ENCODE measurements around the gene SERPINA3. TPM values are rescaled to one million over a fixed set of nuclear protein-coding genes. Genes with fewer than 3 reads are reported as not detected.
"Not testable (repeated sequence)": the region's sequence is repeated elsewhere in the genome, so short reads cannot be mapped to it uniquely, and the experiment has no call there.

The SERPINA3 gene
- total RNA-seq, 1 donor from 2014 or later: 0.17 TPM

DNA sequence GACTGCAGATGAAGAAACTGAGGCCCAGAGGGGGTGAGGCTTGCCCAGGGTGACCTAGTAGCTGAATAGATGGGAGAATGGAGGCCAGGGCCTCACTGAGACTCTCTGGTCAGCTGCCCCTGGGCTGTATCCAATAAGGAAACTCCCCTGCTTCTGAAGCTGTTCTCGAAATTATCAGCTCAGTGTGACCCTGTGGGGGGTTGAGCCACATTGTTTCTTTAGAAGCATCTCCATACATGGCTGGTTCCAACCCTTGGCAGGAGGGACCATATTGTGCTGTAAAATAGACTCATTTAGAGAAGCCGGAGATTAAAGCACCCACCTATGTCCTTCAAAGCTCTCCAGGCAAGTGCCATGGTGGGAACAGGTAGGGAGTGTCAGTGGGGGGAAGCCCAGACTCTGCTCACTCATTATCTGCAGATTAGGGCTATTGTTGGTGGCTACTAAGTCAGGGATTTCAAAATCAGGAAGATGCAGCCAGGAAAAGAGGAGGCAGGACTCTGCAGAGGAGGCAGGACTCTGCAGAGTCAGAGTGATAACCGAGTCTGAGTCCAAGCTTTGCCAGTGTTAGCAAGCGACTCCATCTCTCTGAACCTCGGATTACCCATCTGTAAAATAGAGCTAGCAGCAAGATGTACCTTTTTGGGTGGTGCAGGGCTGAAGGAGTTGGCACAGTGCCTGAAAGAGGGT lies 27.5 kb upstream of the SERPINA3 start:
- DNase-seq: no peak

GRCh38 chr14:94586635-94587034 lies 25.6 kb upstream of the SERPINA3 start:
- DNase-seq: no peak

DNA sequence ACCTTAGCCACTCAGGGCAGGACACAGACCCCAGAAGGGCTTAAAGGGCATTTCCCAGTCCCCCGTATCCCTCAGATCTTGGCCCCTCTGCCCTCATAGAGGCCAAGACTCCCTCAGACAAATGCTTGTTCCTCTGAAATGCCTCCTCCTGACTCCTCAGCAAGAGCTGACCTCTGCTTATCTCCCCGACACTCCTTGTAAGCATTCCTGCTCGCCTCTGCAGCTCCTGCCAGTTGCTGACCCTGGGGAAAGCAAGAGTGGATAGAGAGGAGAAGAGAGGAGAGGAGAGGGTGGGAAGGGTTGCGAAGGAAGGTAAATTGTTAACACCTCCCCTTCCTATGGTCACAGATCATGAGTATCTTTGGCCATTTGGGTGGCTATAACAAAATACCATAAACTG lies 23.9 kb upstream of the SERPINA3 start:
- DNase-seq: no peak

- no peak for DNase-seq
Observed at GRCh38 chr14:94591073-94591472, 21.1 kb upstream of the SERPINA3 start.

DNA sequence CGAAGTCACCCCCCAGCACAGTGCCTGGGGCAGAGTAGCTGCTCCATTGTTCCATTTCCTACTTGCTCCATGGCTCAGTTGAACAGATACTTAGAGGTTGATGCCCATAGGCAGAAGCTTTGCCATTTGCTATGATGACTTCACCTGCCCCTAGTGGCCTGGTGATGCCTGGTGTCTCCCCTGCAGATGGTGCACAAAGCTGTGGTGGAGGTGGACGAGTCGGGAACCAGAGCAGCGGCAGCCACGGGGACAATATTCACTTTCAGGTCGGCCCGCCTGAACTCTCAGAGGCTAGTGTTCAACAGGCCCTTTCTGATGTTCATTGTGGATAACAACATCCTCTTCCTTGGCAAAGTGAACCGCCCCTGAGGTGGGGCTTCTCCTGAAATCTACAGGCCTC lies 20.3 kb upstream of the SERPINA3 start:
- DNase-seq: no peak

GRCh38 chr14:94592457-94592856 lies 19.7 kb upstream of the SERPINA3 start:
- no peak for DNase-seq

DNA sequence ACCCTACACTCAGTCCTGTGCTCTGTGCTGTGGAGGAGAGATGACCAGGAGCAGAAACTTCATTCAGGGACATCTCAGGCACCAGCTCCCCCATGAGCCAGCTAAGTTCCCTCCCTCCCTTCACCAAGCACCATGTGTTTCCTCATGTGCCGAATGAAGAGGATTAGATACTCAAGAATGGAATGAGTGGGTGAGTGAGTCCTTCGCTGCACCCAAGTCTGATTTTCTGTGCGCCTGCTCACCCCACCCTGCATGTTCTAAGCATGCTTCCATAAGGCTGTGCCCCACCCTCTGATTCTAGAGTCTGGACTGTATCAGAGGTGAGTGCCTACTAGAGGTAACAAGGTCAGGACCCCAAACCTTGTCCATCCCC lies 18.8 kb upstream of the SERPINA3 start:
- no peak for DNase-seq

GRCh38 chr14:94593749-94594431 lies 18.3 kb upstream of the SERPINA3 start:
- DNase-seq: no peak

- DNase-seq: no peak
Observed at GRCh38 chr14:94594441-94594840, 17.8 kb upstream of the SERPINA3 start.

DNA sequence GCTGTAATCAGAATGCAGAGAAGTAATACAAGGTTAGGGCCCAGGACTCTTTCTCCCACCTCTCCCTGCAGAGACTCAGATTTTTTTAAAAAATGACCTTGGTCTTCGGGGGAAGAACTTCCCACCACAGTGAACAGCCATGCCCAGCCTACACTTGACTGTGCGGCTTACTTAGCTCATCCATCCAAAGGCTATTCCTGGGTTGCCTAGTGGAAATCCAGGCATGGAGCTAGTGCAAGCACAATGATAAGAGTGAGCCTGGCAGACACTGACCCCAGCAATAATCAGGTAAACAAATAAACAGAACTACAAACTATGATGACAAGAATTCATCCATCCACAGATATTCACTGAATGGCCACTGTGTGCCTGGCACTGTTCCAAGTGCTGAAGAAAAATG lies 16.3 kb upstream of the SERPINA3 start:
- no peak for DNase-seq

- no peak for DNase-seq
Observed at GRCh38 chr14:94596361-94596760, 15.8 kb upstream of the SERPINA3 start.

DNA sequence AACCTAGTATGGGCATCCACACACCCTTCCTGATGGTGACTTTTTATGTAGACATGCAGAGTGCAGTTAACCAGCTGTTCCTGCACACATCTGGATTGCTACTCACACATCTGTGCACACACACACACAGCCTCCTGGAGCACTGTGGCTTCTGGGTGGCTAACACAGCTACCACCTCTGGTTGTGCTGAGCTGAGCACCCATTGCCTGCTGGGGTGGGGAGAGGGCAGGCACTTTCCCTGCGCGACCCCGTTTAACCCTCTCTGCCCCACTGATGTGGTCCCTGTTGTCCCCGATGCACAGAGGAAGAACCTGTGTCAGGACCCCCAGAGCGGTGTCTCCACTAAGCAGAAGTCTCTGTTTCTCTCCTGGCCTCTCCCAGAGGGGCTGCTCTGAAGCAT lies 14.4 kb upstream of the SERPINA3 start:
- DNase-seq: no peak

GRCh38 chr14:94598506-94598815 lies 13.7 kb upstream of the SERPINA3 start:
- no peak for DNase-seq

GRCh38 chr14:94598816-94599655 lies 13.2 kb upstream of the SERPINA3 start:
- DNase-seq: peak; percentile 93

GRCh38 chr14:94599656-94600004 lies 12.6 kb upstream of the SERPINA3 start:
- DNase-seq: no peak

DNA sequence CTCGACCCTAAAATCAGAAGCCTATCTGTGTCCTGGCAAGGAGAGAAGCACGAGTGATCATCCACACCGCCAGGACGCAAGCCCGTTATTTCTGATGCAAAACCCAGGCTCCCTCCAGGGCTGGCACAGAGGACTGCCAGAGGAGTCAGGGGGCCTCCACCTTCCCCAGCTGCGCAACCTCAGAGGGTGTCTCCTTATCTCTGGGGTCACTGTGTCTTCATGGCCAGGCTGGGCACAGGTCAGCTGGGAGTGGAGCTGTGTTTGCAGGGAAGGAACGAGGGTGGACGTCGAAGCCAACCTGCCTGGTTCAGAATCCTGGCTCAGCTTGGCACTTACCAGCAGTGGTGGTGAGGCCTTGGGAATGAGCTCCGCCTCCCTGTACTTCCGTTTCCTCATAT lies 12.0 kb upstream of the SERPINA3 start:
- no peak for DNase-seq

DNA sequence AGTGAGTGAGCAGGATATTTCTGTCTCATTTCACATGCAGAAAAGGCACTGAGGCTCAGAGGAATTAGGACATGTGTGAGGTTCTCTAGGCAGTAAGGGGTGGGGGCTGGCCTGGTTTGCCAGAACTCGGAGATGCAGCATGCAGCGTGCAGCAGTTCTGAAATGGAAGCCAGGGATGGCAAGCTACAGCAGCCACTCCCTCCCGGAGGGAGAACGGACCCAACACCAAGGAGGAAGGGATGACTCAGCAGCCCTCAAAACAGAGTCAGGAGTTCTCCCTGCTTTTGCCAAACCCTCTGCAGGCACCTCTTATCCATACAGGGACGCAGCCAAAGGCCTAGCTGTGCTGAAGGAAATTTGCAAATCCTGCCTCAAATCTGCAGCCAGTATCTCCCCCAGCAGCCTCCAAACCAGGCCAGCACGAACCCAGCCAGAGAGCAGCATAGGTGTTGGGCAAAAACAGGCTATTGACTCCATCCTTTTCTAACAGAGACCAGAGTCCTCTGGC lies 10.3 kb upstream of the SERPINA3 start:
- peak; percentile 66 for DNase-seq

DNA sequence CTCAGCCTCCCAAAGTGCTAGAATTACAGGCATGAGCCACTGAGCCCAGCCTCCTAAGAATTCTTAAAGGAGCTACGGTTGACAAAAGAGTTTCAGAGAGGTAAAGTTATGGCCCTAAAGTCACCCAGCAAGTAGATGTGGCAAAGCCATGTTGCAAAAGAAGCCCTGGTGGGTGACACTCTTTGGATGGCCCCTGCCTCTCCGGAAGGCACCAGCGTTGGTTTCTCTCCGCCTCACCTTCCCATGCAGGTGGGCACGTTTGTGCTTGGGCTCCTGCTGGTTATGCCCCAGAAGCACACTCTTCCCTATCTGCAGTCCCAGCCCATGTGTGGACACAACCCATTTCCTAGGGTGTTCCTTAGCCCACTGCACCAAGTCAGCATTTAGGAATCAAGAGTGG lies 9.5 kb upstream of the SERPINA3 start:
- DNase-seq: no peak

- DNase-seq: no peak
Observed at GRCh38 chr14:94605361-94605760, 6.8 kb upstream of the SERPINA3 start.

- DNase-seq: not testable (repeated sequence)
Observed at GRCh38 chr14:94608966-94609365, 3.2 kb upstream of the SERPINA3 start.

- DNase-seq: no peak
Observed at GRCh38 chr14:94611179-94611578, 1.0 kb upstream of the SERPINA3 start.

- DNase-seq: no peak
Observed at GRCh38 chr14:94612580-94613554, 676 bp downstream of the SERPINA3 start.
